NCI-H82 (cell line): ENCODE results near the gene SLC4A4.
"Not testable (repeated sequence)": the region's sequence is repeated elsewhere in the genome, so short reads cannot be mapped to it uniquely, and the experiment has no call there.

ENCODE experiments used
- DNase-seq: peaks from one replicate; lab custom pipeline; 2025; lab: John Stamatoyannopoulos, UW

SLC4A4 gene

GRCh38 chr4:71408961-71409360 is 70.1 kb downstream of the SLC4A4 start:
- not testable (repeated sequence) for DNase-seq

- no peak for DNase-seq
These were observed 73.2 kb downstream of the SLC4A4 start for GRCh38 chr4:71411981-71412380.

- no peak for DNase-seq
These were observed 76.7 kb downstream of the SLC4A4 start for GRCh38 chr4:71415491-71415890.

GRCh38 chr4:71417150-71417549 is 78.3 kb downstream of the SLC4A4 start:
- no peak for DNase-seq

- DNase-seq, result no peak
These were observed 87.7 kb downstream of the SLC4A4 start for GRCh38 chr4:71426381-71427042.

GRCh38 chr4:71429106-71429505 is 90.3 kb downstream of the SLC4A4 start:
- DNase-seq, result no peak

- DNase-seq, result no peak
These were observed 91.1 kb downstream of the SLC4A4 start for GRCh38 chr4:71429962-71430361.

- DNase-seq, result no peak
These were observed 91.8 kb downstream of the SLC4A4 start for GRCh38 chr4:71430609-71431008.

- DNase-seq, result no peak
These were observed 101.8 kb downstream of the SLC4A4 start for GRCh38 chr4:71440612-71441011.

GRCh38 chr4:71441186-71442169 is 102.7 kb downstream of the SLC4A4 start:
- no peak for DNase-seq

- peak; percentile 69 for DNase-seq
These were observed 103.5 kb downstream of the SLC4A4 start for GRCh38 chr4:71442336-71442735.

- no peak for DNase-seq
These were observed 105.6 kb downstream of the SLC4A4 start for GRCh38 chr4:71444395-71444794.

GRCh38 chr4:71445811-71446210 is 107.0 kb downstream of the SLC4A4 start:
- no peak for DNase-seq

- DNase-seq, result no peak
These were observed 107.8 kb downstream of the SLC4A4 start for GRCh38 chr4:71446479-71447081.

GRCh38 chr4:71449040-71449439 is 110.2 kb downstream of the SLC4A4 start:
- DNase-seq, result no peak

GRCh38 chr4:71449878-71450277 is 111.1 kb downstream of the SLC4A4 start:
- no peak for DNase-seq

- no peak for DNase-seq
These were observed 114.7 kb downstream of the SLC4A4 start for GRCh38 chr4:71453531-71453930.

- no peak for DNase-seq
These were observed 118.0 kb downstream of the SLC4A4 start for GRCh38 chr4:71456841-71457240.

GRCh38 chr4:71460371-71460770 is 121.6 kb downstream of the SLC4A4 start:
- DNase-seq, result peak; percentile 70

- no peak for DNase-seq
These were observed 122.6 kb downstream of the SLC4A4 start for GRCh38 chr4:71461422-71461821.

- no peak for DNase-seq
These were observed 128.0 kb downstream of the SLC4A4 start for GRCh38 chr4:71466775-71467174.

- no peak for DNase-seq
These were observed 129.4 kb downstream of the SLC4A4 start for GRCh38 chr4:71468116-71468710.
